ENCODE results near the gene EMC10. TPM values are rescaled to one million over a fixed set of nuclear protein-coding genes. Genes with fewer than 3 reads are reported as not detected.

EMC10 gene
- total RNA-seq, 1 donor from 2014 or later, result 137 TPM

DNA sequence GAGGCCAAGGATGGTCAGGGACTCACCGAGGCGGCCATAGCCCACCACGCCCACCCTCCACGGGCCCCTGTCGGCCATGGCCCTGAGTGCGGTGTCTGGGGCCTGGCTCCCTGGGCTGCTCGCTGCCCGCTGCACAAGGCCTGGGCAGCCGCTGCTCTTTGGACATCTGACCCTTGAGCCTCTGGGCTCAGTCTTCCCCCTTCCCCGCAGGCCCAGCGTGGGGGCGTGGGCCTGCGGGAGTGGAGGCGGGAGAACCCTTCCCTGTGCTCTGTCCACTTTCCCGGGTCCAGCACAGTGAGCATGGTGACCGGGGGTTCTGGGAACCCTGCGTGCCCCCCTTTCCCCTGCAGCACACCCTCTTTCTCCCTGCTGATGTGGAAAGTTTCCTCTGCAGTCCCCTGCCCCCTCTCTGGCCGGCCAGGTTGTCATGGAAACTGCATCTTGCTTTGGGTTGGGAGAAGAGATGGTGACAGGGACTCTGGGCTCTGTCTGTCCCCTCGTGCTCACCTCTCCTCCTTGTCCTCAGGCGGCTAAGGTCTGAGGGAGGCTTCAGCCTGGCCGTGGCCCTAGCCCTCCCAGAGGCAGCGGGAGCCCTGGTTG is 37.5 kb downstream of the EMC10 start, which contains the start of gene ASPDH:
Gene ASPDH, minus strand, starts transcription at position 168 of the 600 bp plus-strand sequence. Its CDS starts 90 bp downstream, at position 78.
- DNase-seq (ENCODE audit: extremely low spot score, unreplicated experiment), result no peak
- Mint-ChIP-seq H3K9me3 (no peaks in the 10 kb centered on the region), H3K36me3 (no peaks in the 10 kb centered on the region), H3K4me1 (ENCODE audit: unreplicated experiment) (peaks cover 13% of the 10 kb centered on the region), H3K27me3 (peaks cover 3% of the 10 kb centered on the region), H3K27ac (no peak within 1 kb of the TSS), H3K4me3 (peak within 1 kb of the TSS; percentile 72)
- TF ChIP-seq, protein P1, sequence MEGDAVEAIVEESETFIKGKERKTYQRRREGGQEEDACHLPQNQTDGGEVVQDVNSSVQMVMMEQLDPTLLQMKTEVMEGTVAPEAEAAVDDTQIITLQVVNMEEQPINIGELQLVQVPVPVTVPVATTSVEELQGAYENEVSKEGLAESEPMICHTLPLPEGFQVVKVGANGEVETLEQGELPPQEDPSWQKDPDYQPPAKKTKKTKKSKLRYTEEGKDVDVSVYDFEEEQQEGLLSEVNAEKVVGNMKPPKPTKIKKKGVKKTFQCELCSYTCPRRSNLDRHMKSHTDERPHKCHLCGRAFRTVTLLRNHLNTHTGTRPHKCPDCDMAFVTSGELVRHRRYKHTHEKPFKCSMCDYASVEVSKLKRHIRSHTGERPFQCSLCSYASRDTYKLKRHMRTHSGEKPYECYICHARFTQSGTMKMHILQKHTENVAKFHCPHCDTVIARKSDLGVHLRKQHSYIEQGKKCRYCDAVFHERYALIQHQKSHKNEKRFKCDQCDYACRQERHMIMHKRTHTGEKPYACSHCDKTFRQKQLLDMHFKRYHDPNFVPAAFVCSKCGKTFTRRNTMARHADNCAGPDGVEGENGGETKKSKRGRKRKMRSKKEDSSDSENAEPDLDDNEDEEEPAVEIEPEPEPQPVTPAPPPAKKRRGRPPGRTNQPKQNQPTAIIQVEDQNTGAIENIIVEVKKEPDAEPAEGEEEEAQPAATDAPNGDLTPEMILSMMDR (conservative IDR thresholded peaks at IDR 0.05), result no peak

DNA sequence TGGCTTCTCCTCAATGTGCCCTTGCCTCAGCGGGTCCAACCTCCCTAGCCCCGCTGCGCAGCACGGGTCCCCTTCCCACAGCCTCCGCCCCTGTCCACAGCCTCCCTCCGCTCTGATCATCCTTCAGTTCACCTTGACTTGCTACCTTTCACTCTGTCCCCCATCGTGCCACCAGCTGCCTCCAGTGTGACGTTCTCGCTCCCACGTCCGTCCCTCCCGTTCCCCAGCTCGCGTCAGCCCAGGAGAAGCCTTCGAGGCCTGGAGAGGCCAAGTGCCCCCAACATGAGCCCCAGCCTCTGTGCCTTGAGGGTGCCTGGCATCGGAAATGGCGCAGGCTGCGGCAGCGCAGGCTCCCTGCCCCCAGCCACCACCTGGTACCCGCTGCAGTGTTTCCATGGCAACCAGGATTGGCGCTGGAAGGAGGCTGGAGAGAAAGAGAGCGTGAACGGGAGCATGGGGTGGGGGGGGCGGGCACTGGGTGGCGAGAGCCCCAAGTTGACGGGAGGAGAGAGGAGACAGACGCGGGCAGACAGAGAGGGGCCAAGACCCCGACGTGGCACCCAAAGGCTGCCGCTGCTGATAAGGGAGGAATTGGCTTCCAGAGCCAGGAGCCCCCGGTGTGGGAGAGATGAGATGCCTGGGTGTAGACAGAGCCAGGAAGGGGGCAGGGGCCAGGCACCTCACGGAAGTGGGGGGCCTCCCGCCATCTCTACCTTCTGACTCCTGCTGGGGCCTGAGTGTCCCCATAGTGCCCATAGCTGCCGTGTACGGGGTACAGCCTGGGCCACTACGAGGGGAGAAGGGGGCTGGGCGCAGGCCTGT is 38.2 kb downstream of the EMC10 start:
- TF ChIP-seq, protein P1 (conservative IDR thresholded peaks at IDR 0.05), result no peak
- Mint-ChIP-seq H3K9me3 (no peaks in the 10 kb centered on the region), H3K27ac (no peak overlapping the region), H3K27me3 (peaks cover 3% of the 10 kb centered on the region), H3K4me1 (ENCODE audit: unreplicated experiment) (peaks cover 13% of the 10 kb centered on the region), H3K36me3 (no peaks in the 10 kb centered on the region), H3K4me3 (no peak overlapping the region)
- DNase-seq (ENCODE audit: extremely low spot score, unreplicated experiment), result no peak

DNA sequence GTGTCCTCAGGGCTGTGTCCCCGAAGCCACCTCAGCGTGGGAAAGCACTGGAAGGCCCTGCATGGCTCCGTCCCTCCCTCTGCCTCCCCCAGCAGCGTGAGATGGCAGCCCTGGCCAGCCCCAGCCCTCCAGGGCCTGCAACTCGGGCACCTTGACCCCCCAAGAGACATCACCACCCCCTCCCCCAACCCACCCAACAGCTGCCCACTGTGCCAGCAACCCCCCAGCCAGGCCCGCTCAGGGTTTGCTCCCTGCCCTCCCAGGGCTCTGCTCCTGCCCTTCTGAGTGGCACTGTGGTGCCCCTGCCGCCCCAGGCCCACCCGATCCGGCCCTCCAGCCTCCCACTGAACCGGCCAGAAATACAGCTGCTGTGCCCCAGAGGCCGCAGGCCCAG is 38.9 kb downstream of the EMC10 start:
- no peaks in the 10 kb centered on the region for H3K9me3 Mint-ChIP-seq
- peaks cover 13% of the 10 kb centered on the region for H3K4me1 Mint-ChIP-seq (ENCODE audit: unreplicated experiment)
- H3K36me3 Mint-ChIP-seq, result no peaks in the 10 kb centered on the region
- H3K4me3 Mint-ChIP-seq, result no peak overlapping the region
- TF ChIP-seq, protein P1 (conservative IDR thresholded peaks at IDR 0.05), result no peak
- H3K27me3 Mint-ChIP-seq, result peaks cover 3% of the 10 kb centered on the region
- H3K27ac Mint-ChIP-seq, result no peak overlapping the region
- DNase-seq (ENCODE audit: extremely low spot score, unreplicated experiment), result no peak

DNA sequence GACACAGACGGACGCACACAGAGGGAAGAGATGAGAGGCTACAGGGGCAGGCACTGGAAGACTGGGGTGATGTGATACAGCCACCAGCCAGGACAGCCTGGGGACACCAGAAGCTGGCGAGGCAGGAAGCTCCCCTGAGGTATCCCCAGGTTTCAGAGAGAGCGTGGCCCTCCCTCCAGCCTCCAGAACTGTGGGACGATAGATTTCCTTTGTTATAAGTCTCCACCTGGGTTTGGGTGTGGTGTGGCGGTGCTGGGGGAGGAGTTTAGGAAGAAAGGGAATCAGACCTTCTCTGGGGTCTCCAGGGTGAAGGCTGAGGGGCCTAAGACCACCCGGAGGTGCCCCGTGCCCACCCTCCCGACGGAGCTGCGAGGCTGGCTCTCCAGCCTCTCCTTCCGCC is 40.1 kb downstream of the EMC10 start:
- TF ChIP-seq, protein P1 (conservative IDR thresholded peaks at IDR 0.05), result no peak
- Mint-ChIP-seq H3K36me3 (no peaks in the 10 kb centered on the region), H3K4me1 (ENCODE audit: unreplicated experiment) (peaks cover 4% of the 10 kb centered on the region), H3K4me3 (no peak overlapping the region), H3K27me3 (peaks cover under 1% of the 10 kb centered on the region), H3K27ac (no peak overlapping the region), H3K9me3 (no peaks in the 10 kb centered on the region)
- DNase-seq (ENCODE audit: extremely low spot score, unreplicated experiment), result no peak

DNA sequence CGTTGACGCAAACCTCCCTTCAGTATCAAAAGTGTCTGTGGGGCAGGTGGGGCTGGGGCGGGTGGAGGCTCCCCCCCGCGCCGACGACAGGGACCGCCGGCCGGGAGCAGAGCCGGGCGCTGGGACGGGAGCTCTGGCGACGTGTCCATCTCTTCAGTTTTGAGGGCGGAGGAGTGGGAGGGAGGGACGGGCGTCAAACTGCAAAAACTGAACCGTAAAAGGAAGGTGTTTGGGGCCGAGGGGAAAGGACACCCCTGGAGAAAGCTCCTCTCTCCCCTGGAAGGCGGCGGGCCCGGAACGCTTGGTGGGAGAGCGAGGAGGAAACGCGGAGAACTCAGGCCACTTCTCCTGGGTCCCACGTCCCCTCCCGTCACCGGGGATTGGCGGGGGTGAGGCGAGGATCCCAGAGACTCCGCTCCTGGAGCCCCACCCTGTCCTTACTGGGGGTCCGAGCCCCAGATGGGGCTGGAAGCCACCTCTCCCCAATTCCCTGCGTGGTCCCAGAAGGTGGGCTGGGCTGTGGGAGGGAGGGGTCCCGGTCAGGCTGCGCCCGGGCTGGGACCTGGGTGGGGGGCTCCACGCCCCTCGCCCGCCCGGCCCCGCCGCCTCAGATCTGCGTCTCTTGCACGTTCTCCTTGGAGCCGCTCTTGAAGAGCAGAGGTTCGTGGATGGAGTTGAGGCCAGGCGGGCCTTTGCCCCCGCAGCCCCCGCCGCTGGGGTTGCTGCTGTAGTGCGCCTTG is 40.8 kb downstream of the EMC10 start:
- Mint-ChIP-seq H3K36me3 (no peaks in the 10 kb centered on the region), H3K27ac (no peak overlapping the region), H3K9me3 (no peaks in the 10 kb centered on the region), H3K4me1 (ENCODE audit: unreplicated experiment) (no peaks in the 10 kb centered on the region), H3K27me3 (no peaks in the 10 kb centered on the region), H3K4me3 (no peak overlapping the region)
- no peak for DNase-seq (ENCODE audit: extremely low spot score, unreplicated experiment)
- TF ChIP-seq, protein P1 (conservative IDR thresholded peaks at IDR 0.05), result no peak

Measured in type B pancreatic cell (in vitro differentiated cells).